CD4-positive, alpha-beta memory T cell (primary cell): ENCODE measurements around the gene RBM39. TPM values are rescaled to one million over a fixed set of nuclear protein-coding genes. Genes with fewer than 3 reads are reported as not detected.

Experiments used
- CTCF ChIA-PET: fragments of 350-600 bp; sonication (Branson Sonifier 250); formaldehyde crosslinking; loops from one replicate; lab custom pipeline; 2021; ENCODE audit warnings: inconsistent platforms; ENCODE audit not compliant: partially characterized antibody; lab: Charles Lee
- POLR2A ChIA-PET: fragments of 350-600 bp; sonication (Branson Sonifier 250); formaldehyde crosslinking; loops from one replicate; lab custom pipeline; 2021; ENCODE audit not compliant: partially characterized antibody; lab: Charles Lee
- DNase-seq, 5 donors: peaks; one replicate each; pipeline versions ENCODE4 v3.0.0 to v3.0.0-alpha.2; 2020 to 2022; ENCODE audit warnings: mixed read lengths in 1 of 5
- H3K27ac ChIP-seq: one replicate; pipeline ENCODE4 v1.7.0; 2013; ENCODE audit warnings: low read depth, low read length
- H3K27me3 ChIP-seq: 2 replicates; pipeline ENCODE4 v1.7.0; 2013; ENCODE audit warnings: mild to moderate bottlenecking, low read length, moderate library complexity; ENCODE audit not compliant: insufficient read depth
- H3K36me3 ChIP-seq: 2 replicates; pipeline ENCODE4 v1.7.0; 2013; ENCODE audit warnings: mild to moderate bottlenecking, low read length, moderate library complexity; ENCODE audit not compliant: insufficient read depth
- H3K4me1 ChIP-seq: 2 replicates; pipeline ENCODE4 v1.7.0; 2013; ENCODE audit warnings: mild to moderate bottlenecking, low read length, moderate library complexity; ENCODE audit not compliant: insufficient read depth
- H3K4me3 ChIP-seq, 2 donors: one replicate each; pipeline ENCODE4 v1.7.0; 2013; ENCODE audit warnings: low read length in 2 of 2, mild to moderate bottlenecking in 1 of 2
- H3K9me3 ChIP-seq, 2 donors: one replicate each; pipeline ENCODE4 v1.7.0; 2013; ENCODE audit warnings: low read length in 2 of 2, control low read depth in 1 of 2; ENCODE audit not compliant: control insufficient read depth in 1 of 2
- H3K27ac Mint-ChIP-seq, 7 donors: one replicate each; pipeline ENCODE4 v1.8.0; 2020 to 2021; ENCODE audit warnings: mixed read lengths in 7 of 7, mild to moderate bottlenecking in 6 of 7, inconsistent platforms in 3 of 7, moderate library complexity in 3 of 7
- H3K27me3 Mint-ChIP-seq, 2 donors: one replicate each; pipeline ENCODE4 v1.8.0; 2020 to 2021; ENCODE audit warnings: mixed read lengths in 2 of 2
- H3K36me3 Mint-ChIP-seq, 2 donors: one replicate each; pipeline ENCODE4 v1.8.0; 2020 to 2021; ENCODE audit warnings: mixed read lengths in 2 of 2, inconsistent platforms in 1 of 2, mild to moderate bottlenecking in 1 of 2
- H3K4me1 Mint-ChIP-seq, 4 donors: one replicate each; pipeline ENCODE4 v1.8.0; 2020 to 2021; ENCODE audit warnings: mixed read lengths in 4 of 4, mild to moderate bottlenecking in 1 of 4
- H3K4me3 Mint-ChIP-seq, 8 donors: one replicate each; pipeline ENCODE4 v1.8.0; 2020 to 2021; ENCODE audit warnings: mixed read lengths in 8 of 8, mild to moderate bottlenecking in 7 of 8, moderate library complexity in 6 of 8, inconsistent platforms in 3 of 8
- H3K9me3 Mint-ChIP-seq, 8 donors: one replicate each; pipeline ENCODE4 v1.8.0; 2020 to 2021; ENCODE audit warnings: mixed read lengths in 8 of 8, mild to moderate bottlenecking in 5 of 8, inconsistent platforms in 3 of 8, moderate library complexity in 1 of 8
- intact Hi-C: fragments of 100-400 bp; cut with micrococcal nuclease; formaldehyde crosslinking; loops from one replicate; pipeline ENCODE4 v1.15.1; 2023
- polyA plus RNA-seq, 2 donors: library from polyadenylated mRNA; unstranded; fragments of 300-500 nt; fragmentation: Illumina TruSeq; gene quantifications; one replicate each; pipeline ENCODE4 v1.2.3, GENCODE V29; 2021
- total RNA-seq, 2 experiments: library from RNA; stranded (reverse); gene quantifications; one replicate each; pipeline ENCODE4 v1.2.3, GENCODE V29; 2021

RBM39 gene
- total and polyA plus RNA-seq, 4 experiments from 2014 or later: 76.7 to 665 (median 392) TPM

DNA sequence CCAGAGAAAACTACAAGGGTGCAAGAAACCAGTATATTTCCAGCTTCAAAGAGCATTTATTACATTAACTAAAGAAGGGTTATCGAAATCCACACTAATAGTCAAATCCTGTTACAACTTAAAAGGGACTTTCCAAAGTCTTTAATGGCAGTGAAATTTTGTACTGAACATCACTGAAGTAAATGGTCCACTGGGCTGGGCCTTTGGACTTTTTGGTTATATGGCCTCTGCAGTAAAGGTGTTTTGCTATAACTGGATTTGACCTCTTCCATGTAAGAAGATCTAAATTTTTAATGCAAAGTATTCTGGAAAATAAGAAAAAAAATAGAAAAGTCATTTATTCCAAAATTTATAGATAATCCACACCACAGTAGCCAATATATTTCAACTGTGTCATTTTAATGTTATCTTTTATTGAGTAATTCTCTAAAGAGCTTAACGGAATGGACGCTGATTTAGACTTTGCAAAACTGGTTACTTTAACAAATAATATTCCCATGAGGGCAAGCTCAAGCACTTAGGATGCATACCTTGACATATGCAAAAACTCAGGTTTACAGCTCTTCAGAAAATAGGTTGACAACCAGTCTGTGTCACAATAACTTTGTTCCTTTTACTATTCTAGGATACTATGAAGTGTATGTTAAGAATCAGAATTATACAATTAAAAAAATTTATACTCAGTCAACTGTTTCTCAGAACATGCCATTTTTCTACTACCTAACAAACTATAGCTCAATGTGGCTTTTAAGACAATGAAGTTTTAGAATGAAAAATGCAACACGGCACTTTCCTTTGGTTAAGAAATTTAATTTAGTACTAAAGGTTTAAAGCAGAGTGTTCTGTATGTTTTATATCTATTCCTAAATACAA is 7.0 kb downstream of the RBM39 start:
- H3K9me3 Mint-ChIP-seq: no peaks in the 10 kb centered on the region
- intact Hi-C loops: no loop called here
- H3K27me3 Mint-ChIP-seq: no peaks in the 10 kb centered on the region
- Histone ChIP-seq H3K36me3 (peaks cover 84% of the 10 kb centered on the region), H3K4me3 (no peak overlapping the region), H3K27me3 (no peaks in the 10 kb centered on the region), H3K4me1 (peaks cover 100% of the 10 kb centered on the region), H3K27ac (peak overlapping the region; percentile 40), H3K9me3 (no peaks in the 10 kb centered on the region)
- peak in 1 of 5 donors; percentile 1 for DNase-seq
- peak overlapping the region in 4 of 7 donors; percentile 7 to 88 (median 70) for H3K27ac Mint-ChIP-seq
- POLR2A ChIA-PET: interaction anchor here (0.6 to 12.3 kb wide), 10 partner anchors 7 to 106 kb away, joined by 3 to 1007 read pairs (median 4); partner anchors contain the start of genes NFS1, PHF20, RBM39 and ROMO1
- CTCF ChIA-PET: interaction anchor here (1.0 kb wide), 1 partner anchor 117 kb away, joined by 3 read pairs; no protein-coding TSS in a partner anchor
- H3K36me3 Mint-ChIP-seq: peaks cover 73 to 79% of the 10 kb centered on the region in 2 donors
- peaks cover 47 to 83% (median 60%) of the 10 kb centered on the region in 4 donors for H3K4me1 Mint-ChIP-seq
- peak overlapping the region in 7 of 8 donors; percentile 2 to 75 (median 68) for H3K4me3 Mint-ChIP-seq

DNA sequence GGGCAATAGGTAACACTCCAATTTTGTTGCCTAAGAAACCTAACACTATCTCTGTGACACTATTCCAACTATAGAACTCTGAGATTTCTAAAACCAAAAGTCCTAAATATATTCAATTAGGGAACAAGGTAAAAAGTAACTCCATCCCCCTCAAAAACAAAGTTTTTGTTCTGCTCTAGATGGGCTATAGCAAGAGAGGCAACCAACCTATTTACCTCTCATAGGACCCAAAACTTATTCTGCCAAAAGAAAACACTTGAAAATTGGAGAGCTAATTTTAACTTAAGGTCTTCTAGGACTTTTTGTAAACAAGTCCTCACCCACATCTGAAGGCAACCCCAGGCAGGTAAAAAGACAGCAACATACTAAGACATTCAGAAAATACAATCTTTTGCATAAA is 7.7 kb downstream of the RBM39 start:
- intact Hi-C loops: no loop called here
- H3K36me3 ChIP-seq: peaks cover 86% of the 10 kb centered on the region
- no peaks in the 10 kb centered on the region for H3K9me3 Mint-ChIP-seq

DNA sequence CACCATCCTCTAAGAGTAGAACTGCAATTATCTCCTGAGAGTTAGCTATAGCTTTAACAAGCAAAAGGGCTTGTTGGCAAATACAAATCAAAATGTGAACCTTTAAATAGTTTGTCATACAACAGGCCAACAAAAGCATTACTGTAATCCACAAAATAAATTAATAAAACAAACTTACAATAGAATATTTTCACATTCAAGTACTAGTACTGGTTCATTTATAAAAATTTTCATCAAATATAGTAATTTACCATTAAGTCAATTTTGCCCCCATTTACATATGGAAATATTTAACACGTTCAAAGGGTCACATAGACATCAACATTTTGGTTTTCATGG is 9.4 kb downstream of the RBM39 start:
- Histone ChIP-seq H3K27me3 (no peaks in the 10 kb centered on the region), H3K4me1 (peaks cover 83% of the 10 kb centered on the region), H3K27ac (no peak overlapping the region), H3K36me3 (peaks cover 80% of the 10 kb centered on the region), H3K9me3 (no peaks in the 10 kb centered on the region), H3K4me3 (no peak overlapping the region)
- Mint-ChIP-seq H3K4me1 (peaks cover 36 to 71% (median 49%) of the 10 kb centered on the region in 4 donors), H3K4me3 (peak overlapping the region in 6 of 8 donors; percentile 17 to 83 (median 53)), H3K27me3 (no peaks in the 10 kb centered on the region), H3K9me3 (no peaks in the 10 kb centered on the region), H3K27ac (peak overlapping the region in 6 of 7 donors; percentile 29 to 74 (median 58)), H3K36me3 (peaks cover 55 to 78% of the 10 kb centered on the region in 2 donors)
- ChIA-PET POLR2A (interaction anchor here (0.9 to 9.4 kb wide), 4 partner anchors 9 to 36 kb away, joined by 3 to 102 read pairs (median 4); partner anchors contain the start of gene RBM39), CTCF (no interaction called here)
- no peak for DNase-seq
- intact Hi-C loops: no loop called here

More for the DNA sequence above, 7.7 kb downstream of the RBM39 start:
- peaks cover 100% of the 10 kb centered on the region for H3K4me1 ChIP-seq
- no peaks in the 10 kb centered on the region for H3K27me3 ChIP-seq
- no peak overlapping the region for H3K4me3 ChIP-seq
- Mint-ChIP-seq H3K4me3 (peak overlapping the region; percentile 1 to 75 (median 68)), H3K4me1 (peaks cover 47 to 83% (median 60%) of the 10 kb centered on the region in 4 donors), H3K27ac (peak overlapping the region in 6 of 7 donors; percentile 7 to 74 (median 54)), H3K36me3 (peaks cover 70 to 79% of the 10 kb centered on the region in 2 donors), H3K27me3 (no peaks in the 10 kb centered on the region)
- H3K27ac ChIP-seq: peak overlapping the region; percentile 40
- peak in 1 of 5 donors; percentile 2 for DNase-seq
- H3K9me3 ChIP-seq: no peaks in the 10 kb centered on the region
- ChIA-PET CTCF (no interaction called here), POLR2A (interaction anchor here (0.8 to 12.3 kb wide), 6 partner anchors 7 to 106 kb away, joined by 3 to 1007 read pairs (median 4); partner anchors contain the start of genes NFS1, PHF20, RBM39 and ROMO1)

DNA sequence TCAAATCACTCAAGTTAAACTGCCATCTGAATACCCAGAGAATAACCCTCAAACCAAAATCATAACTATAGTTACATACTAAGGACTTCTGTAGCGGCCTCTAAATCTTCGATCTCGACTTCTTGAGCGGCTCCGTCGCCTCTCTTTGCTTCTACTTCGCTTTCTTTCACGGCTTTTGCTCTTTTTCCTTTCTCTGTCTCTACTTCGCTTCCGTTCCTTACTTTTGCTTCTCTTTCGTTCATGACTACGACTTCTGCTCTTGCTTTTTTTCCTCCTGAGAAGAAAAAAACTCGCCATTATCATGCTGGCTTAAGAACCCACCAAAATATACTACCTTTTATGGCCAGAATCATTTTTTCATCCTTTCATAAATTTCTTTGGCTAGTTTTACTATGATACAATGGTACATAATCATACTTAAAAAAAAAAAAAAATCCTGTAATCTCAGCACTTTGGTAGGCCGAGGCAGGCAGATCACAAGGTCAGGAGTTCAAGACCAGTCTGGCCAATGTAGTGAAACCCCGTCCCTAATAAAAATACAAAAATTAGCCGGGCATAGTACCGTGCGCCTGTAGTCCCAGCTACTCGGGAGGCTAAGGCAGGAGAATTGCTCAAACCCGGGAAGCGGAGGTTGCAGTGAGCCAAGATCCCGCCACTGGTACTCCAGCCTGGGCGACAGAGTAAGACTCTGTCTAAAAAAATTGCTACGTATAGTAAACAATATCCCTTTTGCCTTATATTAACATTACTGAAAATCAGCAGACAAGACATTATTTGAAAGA is 10.0 kb downstream of the RBM39 start:
- Histone ChIP-seq H3K4me3 (no peak overlapping the region), H3K36me3 (peaks cover 85% of the 10 kb centered on the region), H3K9me3 (no peaks in the 10 kb centered on the region), H3K27me3 (no peaks in the 10 kb centered on the region), H3K27ac (no peak overlapping the region), H3K4me1 (peaks cover 78% of the 10 kb centered on the region)
- ChIA-PET POLR2A (interaction anchor here (1.0 to 9.4 kb wide), 5 partner anchors 10 to 68 kb away, joined by 3 to 102 read pairs (median 5); partner anchors contain the start of genes CPNE1, RBM12 and RBM39), CTCF (no interaction called here)
- Mint-ChIP-seq H3K27me3 (no peaks in the 10 kb centered on the region), H3K9me3 (no peaks in the 10 kb centered on the region), H3K27ac (peak overlapping the region in 5 of 7 donors; percentile 6 to 84 (median 77)), H3K4me1 (peaks cover 36 to 71% (median 49%) of the 10 kb centered on the region in 4 donors), H3K36me3 (peaks cover 55 to 81% of the 10 kb centered on the region in 2 donors), H3K4me3 (peak overlapping the region in 4 of 8 donors; percentile 34 to 83 (median 55))
- peak in 3 of 5 donors; percentile 0 to 2 (median 2) for DNase-seq
- intact Hi-C loops: loop anchor here (2.0 kb wide), 1 partner anchor 17 kb away; no protein-coding TSS in a partner anchor

DNA sequence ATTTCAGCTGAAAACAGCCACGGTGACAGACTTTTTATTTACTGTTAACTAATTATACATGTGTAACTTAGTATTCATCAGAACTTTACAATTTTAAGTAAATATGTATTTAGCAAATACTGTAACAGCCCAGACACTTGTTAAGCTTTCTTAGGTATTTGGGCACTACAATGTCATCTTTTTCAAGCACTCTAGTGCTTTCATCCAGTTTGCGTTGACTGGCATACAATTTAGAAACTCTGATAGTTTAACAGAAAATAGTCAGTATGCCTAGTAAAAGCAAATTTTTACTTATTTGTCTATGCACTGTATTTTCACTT is 10.6 kb downstream of the RBM39 start:
- Histone ChIP-seq H3K36me3 (peaks cover 85% of the 10 kb centered on the region), H3K27ac (no peak overlapping the region), H3K4me3 (no peak overlapping the region), H3K27me3 (no peaks in the 10 kb centered on the region), H3K4me1 (peaks cover 72% of the 10 kb centered on the region), H3K9me3 (no peaks in the 10 kb centered on the region)
- Mint-ChIP-seq H3K36me3 (peaks cover 60 to 85% of the 10 kb centered on the region in 2 donors), H3K27me3 (no peaks in the 10 kb centered on the region), H3K27ac (peak overlapping the region in 3 of 7 donors; percentile 31 to 84 (median 80)), H3K9me3 (no peaks in the 10 kb centered on the region), H3K4me3 (peak overlapping the region in 3 of 8 donors; percentile 30 to 83 (median 69)), H3K4me1 (peaks cover 37 to 69% (median 49%) of the 10 kb centered on the region in 4 donors)
- POLR2A ChIA-PET: interaction anchor here (1.5 to 9.4 kb wide), 6 partner anchors 10 to 241 kb away, joined by 4 to 102 read pairs (median 5); partner anchors contain the start of genes CPNE1, PHF20, RBM12 and RBM39
- intact Hi-C loops: loop anchor here (2.0 kb wide), 1 partner anchor 17 kb away; no protein-coding TSS in a partner anchor
- CTCF ChIA-PET: interaction anchor here (0.8 to 1.1 kb wide), 2 partner anchors 17 to 30 kb away, joined by 3 read pairs; no protein-coding TSS in a partner anchor
- DNase-seq: peak in 3 of 5 donors; percentile 0 to 5 (median 0)

DNA sequence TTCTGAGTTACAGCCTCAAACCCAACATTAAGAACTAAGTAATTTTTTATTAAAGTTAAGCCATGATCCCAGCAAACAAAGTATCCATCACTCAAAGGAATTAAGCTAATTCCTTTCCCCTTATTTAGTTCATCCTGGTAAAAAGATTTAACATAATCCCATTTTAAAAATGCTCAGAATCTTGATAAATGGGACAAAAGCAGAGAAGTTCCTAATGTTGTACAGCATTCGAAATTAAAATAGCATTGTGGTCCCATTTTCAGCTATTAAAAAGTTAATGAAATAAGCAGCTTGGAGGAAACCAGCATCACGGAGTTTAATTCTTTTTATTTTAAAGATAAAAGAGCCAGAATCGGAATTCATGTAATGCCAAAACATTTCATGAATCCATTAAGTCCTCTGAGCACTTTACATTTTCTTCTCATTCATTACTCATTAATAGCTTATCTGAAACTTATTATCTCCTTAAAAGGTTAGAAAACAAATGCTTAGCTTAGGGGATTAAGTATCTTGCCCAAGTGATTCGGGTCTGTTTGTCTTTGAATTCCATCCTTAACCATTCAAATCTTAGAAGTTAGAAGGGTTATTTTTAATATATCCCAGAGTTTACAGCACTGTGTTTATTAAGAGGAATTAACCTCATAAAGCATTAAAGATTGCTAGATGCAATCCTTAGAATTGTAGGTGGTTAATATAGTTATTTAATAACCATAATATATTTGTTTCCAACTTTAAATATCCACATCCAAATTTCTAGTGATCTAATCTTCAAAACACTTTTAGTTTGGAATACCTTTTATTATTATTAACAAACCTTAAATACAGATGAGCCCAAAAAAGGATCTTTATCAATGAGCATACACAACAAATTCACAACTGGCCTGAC is 11.2 kb downstream of the RBM39 start:
- H3K36me3 Mint-ChIP-seq: peaks cover 57 to 83% of the 10 kb centered on the region in 2 donors
- no peak overlapping the region for H3K4me3 ChIP-seq
- intact Hi-C loops: loop anchor here (2.0 kb wide), 1 partner anchor 16 kb away; no protein-coding TSS in a partner anchor

More for the DNA sequence above, 11.2 kb downstream of the RBM39 start:
- H3K4me1 ChIP-seq: peaks cover 65% of the 10 kb centered on the region
- no peaks in the 10 kb centered on the region for H3K27me3 ChIP-seq
- Mint-ChIP-seq H3K9me3 (no peaks in the 10 kb centered on the region), H3K4me3 (peak overlapping the region in 3 of 8 donors; percentile 20 to 48 (median 25)), H3K27me3 (no peaks in the 10 kb centered on the region), H3K27ac (peak overlapping the region in 5 of 7 donors; percentile 15 to 84 (median 22)), H3K4me1 (peaks cover 33 to 63% (median 46%) of the 10 kb centered on the region in 4 donors)
- H3K36me3 ChIP-seq: peaks cover 85% of the 10 kb centered on the region
- no peak overlapping the region for H3K27ac ChIP-seq
- ChIA-PET POLR2A (interaction anchor here (0.6 to 9.4 kb wide), 9 partner anchors 11 to 240 kb away, joined by 3 to 102 read pairs (median 5); partner anchors contain the start of genes CPNE1, PHF20, RBM12 and RBM39), CTCF (interaction anchor here (0.8 to 1.1 kb wide), 4 partner anchors 12 to 60 kb away, joined by 3 to 4 read pairs (median 3); partner anchors contain the start of gene RBM39)
- peak in 2 of 5 donors; percentile 0 for DNase-seq
- no peaks in the 10 kb centered on the region for H3K9me3 ChIP-seq
